Activated CD4-positive, alpha-beta T cell treated with anti-CD3 and anti-CD28 coated beads for 48 hours (primary cell): ENCODE results near the gene MYH11.
"Not testable (repeated sequence)": the region's sequence is repeated elsewhere in the genome, so short reads cannot be mapped to it uniquely, and the experiment has no call there.

ENCODE experiments used
- DNase-seq: peaks from one replicate; pipeline ENCODE4 v3.0.0-alpha.2; 2020

The MYH11 gene

GRCh38 chr16:15705064-15705565 lies 151.7 kb downstream of the MYH11 start:
- no peak for DNase-seq

GRCh38 chr16:15704545-15704987 lies 152.3 kb downstream of the MYH11 start:
- DNase-seq = peak; percentile 84

GRCh38 chr16:15703029-15703736 lies 153.6 kb downstream of the MYH11 start:
- no peak for DNase-seq

DNA sequence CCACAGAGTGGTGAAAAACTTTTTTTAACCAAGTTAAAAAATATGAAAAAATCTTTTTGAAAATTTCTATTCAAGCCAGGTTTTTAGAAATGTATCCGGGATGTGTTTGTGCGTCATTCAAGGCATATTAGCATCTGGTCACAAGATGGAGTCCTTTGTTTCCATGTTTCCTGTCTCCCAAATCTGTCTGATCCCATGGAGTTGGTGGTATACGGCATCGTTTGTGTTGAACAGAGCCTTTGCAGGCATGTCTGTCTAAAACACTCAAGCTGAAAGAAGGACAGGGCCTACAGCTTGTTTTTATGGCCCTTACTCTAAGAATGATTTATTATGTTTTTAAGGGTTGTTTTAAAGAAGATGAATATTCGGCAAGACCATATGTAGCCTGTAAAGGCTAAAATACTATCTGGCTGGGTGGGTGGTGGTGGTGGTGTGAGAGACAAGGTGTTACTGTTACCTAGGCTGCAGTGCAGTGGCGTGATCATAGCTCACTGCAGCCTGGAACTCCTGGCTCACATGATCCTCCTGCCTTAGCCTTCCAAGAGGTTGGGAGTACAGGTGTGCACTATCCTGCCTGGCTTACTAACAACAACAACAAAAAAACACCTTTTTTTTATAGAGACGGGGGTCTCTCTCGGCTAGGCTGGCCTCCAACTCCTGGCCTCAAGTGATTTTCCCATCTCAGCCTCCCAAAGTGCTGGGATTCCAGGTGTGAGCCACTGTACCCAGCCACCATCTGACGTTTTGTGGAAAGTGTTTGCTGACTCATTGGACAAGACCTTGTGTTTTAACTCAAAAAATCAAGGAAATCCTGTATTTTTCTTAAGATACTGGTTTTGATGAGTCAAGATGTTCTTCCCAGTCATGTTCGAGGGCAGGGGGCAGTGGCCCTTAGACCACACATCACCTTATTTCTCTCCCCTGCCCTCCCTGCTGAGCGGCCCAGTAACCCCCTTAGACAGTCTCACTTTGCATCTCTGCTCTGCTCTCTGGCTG lies 154.6 kb downstream of the MYH11 start:
- DNase-seq = no peak

DNA sequence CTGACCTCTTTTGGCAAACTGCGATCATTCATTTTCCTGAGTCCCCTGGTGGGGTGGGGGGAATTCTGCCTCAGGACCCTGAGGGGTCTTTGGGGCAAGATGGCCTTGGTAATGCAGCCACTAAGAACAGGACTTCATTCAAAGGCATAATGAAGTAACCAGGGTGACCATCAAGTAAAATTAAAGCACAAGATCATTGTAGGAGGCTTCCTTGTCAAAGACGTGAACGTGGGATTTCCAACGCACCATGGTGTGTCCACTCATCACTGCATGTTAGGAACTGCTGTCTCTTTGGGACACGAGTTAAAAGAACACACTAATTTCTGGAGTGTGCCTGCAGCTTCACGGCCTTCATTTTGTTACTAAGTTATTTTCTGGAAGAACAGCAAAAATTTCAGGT lies 155.5 kb downstream of the MYH11 start:
- no peak for DNase-seq

GRCh38 chr16:15699819-15700218 lies 157.0 kb downstream of the MYH11 start:
- DNase-seq = no peak

- DNase-seq = no peak
These were observed 162.3 kb downstream of the MYH11 start for GRCh38 chr16:15694499-15694898.

DNA sequence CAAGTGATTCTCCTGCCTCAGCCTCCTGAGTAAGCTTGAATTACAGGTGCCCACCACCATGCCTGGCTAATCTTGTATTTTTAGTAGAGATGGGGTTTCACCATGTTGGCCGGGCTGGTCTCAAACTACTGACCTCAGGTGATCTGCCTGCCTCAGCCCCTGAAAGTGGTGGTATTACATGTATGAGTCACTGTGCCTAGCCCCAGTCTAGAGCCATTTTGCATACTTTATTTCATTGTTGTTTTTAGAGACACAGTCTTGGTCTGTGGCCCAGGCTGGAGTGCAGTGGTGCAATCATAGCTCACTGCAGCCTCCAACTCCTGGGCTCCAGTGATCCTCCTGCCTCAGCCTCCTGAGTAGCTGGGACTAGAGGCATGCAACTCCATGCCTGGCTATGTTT lies 164.3 kb downstream of the MYH11 start:
- not testable (repeated sequence) for DNase-seq

DNA sequence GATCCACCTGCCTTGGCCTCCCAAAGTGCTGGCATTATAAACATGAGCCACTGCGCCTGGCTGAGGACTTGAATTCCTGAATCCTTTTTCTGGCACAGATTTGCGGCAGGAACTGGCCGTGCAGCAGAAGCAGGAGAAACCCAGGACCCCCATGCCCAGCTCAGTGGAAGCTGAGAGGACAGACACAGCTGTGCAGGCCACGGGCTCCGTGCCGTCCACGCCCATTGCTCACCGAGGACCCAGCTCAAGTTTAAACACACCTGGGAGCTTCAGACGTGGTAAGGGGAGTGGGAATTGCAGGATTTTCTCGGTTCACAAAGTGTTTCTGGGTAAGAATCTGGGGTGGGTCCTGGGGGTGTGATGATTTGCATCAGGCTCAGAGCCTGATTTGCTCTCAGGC lies 165.8 kb downstream of the MYH11 start:
- no peak for DNase-seq

GRCh38 chr16:15690296-15690695 lies 166.5 kb downstream of the MYH11 start:
- no peak for DNase-seq

DNA sequence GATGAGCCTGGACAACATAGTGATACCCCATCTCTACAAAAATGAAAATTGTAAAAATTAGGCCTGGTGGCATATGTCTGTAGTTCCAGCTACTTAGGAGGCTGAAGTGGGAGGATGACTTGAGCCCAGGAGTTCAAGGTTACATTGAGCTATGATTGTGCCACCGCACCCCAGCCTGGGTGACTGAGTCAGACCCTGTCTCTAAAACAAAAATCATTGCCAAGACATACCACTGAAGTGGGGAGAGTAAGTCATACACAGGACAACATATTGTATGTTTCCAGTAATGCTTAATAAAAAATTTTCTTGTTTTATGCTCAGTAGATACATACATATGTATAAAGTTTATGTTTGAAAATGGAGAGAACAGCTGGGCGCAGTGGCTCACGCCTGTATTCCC lies 167.5 kb downstream of the MYH11 start:
- no peak for DNase-seq

- no peak for DNase-seq
These were observed 170.5 kb downstream of the MYH11 start for GRCh38 chr16:15686287-15686686.

- DNase-seq = peak; percentile 71
These were observed 174.7 kb downstream of the MYH11 start for GRCh38 chr16:15682105-15682570.

- DNase-seq = no peak
These were observed 179.4 kb downstream of the MYH11 start for GRCh38 chr16:15677447-15677846.

GRCh38 chr16:15676506-15676905 lies 180.3 kb downstream of the MYH11 start:
- DNase-seq = no peak

DNA sequence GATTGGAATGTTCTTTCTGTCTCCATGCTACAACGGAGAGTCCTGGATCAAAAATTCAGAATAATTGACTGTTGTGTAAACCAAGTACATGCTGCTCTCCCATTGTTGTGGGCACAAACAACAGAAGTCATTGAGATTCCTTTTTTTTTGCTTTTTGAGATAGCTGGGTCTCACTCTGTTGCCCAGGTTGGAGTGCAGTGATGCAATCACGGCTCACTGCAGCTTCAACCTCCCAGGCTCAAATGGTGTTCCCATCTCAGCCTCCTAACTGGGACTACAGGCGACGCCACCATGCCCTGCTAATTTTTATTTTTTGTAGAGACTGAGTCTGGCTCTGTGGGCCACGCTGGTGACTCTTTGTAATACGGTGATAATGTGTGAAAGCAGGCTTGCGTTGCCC lies 182.3 kb downstream of the MYH11 start:
- DNase-seq = no peak

- peak; percentile 67 for DNase-seq
These were observed 184.2 kb downstream of the MYH11 start for GRCh38 chr16:15672514-15673167.

DNA sequence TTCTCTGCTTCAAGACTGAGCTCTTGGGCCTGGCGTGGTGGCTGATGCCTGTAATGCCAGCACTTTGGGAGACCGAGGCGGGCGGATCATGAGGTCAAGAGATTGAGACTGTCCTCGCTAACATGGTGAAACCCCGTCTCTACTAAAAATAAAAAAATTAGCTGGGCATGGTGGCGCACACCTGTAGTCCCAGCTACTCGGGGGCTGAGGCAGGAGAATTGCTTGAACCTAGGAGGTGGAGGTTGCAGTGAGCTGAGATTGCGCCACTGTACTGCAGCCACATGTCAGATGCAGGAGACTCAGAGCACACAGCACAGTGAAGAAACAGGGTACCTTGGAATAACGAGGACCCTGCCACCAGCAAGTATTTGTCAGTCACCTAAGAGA lies 184.7 kb downstream of the MYH11 start:
- DNase-seq = not testable (repeated sequence)

DNA sequence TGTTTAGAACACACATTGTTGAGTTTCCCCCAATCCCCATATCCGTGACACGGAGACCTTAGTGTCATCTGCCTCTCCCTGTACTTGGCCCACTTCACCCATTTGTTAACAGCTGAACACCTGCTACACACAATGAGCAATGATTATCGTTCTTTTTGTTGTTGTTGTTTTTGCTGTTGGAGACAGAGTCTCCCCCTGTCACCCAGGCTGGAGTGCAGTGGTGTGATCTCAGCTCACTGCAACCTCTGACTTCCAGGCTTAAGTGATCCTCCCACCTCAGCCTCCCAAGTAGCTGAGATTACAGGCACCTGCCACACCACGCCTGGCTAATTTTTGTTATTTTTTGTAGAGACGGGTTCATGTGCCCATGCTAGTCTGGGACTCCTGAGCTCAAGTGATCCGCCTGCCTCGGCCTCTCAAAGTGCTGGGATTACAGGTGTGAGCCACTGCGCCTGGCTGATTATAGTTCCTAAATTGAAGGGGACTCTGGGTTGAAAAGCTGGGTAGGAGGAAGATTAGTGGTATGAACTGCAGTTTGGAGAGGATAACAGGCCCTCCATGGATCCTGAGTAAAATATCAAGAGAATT lies 185.2 kb downstream of the MYH11 start:
- no peak for DNase-seq

DNA sequence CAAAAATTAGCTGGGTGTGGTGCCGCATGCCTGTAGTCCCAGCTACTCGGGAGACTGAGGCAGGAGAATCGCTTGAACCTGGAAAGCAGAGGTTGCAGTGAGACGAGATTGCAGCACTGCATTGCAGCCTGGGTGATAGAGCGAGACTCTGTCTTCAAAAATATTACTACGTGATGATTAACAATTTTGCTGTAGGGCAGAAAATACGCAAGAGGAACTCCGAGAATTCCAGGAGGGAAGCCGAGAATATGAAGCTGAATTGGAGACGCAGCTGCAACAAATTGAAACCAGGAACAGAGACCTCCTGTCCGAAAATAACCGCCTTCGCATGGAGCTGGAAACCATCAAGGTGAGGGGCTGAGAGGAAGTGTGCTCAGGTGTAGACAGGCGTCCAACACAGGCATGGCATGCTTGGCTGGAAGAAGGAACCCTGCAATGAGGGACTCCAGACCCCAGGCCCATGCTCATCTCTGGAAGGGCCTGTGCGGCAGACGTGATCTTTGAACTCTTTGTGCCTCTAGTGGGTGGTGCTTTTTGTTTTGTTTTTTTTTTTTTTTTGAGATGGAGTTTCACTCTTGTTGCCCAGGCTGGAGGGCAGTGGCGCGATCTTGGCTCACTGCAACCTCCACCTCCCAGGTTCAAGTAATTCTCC lies 189.6 kb downstream of the MYH11 start:
- no peak for DNase-seq

DNA sequence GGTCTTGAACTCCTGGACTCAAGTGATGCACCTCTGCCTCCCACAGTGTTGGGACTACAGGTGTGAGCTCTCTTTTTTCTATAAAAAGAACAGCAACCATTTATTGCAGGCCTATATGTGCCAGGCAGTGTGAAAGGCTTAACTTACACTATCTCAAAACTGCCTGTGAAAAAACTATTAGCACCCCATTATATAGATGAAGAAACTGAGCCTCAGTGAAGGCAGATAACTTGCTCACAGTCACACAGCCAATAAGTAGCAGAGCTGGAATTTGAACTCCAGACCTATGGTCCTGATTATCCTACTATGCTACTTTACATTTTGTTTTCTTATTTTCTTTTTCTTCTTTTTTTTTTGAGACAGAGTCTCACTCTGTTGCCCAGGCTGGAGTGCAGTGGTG lies 191.7 kb downstream of the MYH11 start:
- no peak for DNase-seq

GRCh38 chr16:15660203-15660601 lies 196.6 kb downstream of the MYH11 start:
- no peak for DNase-seq
